HepG2 (cell line): ENCODE data around the gene ZFYVE28.

Source experiments
- NCOA2 ChIP-seq: sonication (generic); formaldehyde crosslinking; IDR thresholded peaks from 2 replicates; pipeline ENCODE4 v1.8.0; 2022; ENCODE audit warnings: inconsistent platforms
- SIN3A ChIP-seq: IDR thresholded peaks from 2 replicates; pipeline ENCODE4 v1.6.1; 2011; ENCODE audit warnings: low read depth, mild to moderate bottlenecking, control low read depth, low read length, borderline replicate concordance
- TF ChIP-seq, protein P1 (sequence below): fragments of 450-650 bp; IDR thresholded peaks from 2 replicates; pipeline ENCODE4 v1.6.1; 2017

GRCh38 chr4:2352171-2352570 lies 66.3 kb downstream of the ZFYVE28 start:
- TF ChIP-seq SIN3A (no peak), NCOA2 (CRISPR knock-in tag) (no peak)
- TF ChIP-seq, protein P1, sequence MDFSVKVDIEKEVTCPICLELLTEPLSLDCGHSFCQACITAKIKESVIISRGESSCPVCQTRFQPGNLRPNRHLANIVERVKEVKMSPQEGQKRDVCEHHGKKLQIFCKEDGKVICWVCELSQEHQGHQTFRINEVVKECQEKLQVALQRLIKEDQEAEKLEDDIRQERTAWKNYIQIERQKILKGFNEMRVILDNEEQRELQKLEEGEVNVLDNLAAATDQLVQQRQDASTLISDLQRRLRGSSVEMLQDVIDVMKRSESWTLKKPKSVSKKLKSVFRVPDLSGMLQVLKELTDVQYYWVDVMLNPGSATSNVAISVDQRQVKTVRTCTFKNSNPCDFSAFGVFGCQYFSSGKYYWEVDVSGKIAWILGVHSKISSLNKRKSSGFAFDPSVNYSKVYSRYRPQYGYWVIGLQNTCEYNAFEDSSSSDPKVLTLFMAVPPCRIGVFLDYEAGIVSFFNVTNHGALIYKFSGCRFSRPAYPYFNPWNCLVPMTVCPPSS, result no peak
